ENCODE data around the gene MRPL53. TPM values are rescaled to one million over a fixed set of nuclear protein-coding genes. Genes with fewer than 3 reads are reported as not detected.

The MRPL53 gene
- total RNA-seq, 1 experiment from 2014 or later = 65.4 TPM

GRCh38 chr2:74507926-74508520, 35.5 kb upstream of the MRPL53 start:
- Histone ChIP-seq H3K27ac (ENCODE audit: low read depth, low read length) (peak overlapping the region; percentile 91), H3K9ac (ENCODE audit: low read length) (peak overlapping the region; percentile 85), H3K36me3 (ENCODE audit: control insufficient read depth in 1 of 2, insufficient read depth in 2 of 2, low read length in 2 of 2) (peaks cover 3 to 16% of the 10 kb centered on the region in 2 experiments; a peak in 2 of 4 replicates), H2AFZ (ENCODE audit: low read depth, low read length, poor library complexity, severe bottlenecking) (no peak overlapping the region), H3K4me3 (replicated peaks in 1 of 2; ENCODE audit: low read depth in 1 of 2, low read length in 2 of 2) (peak overlapping the region; percentile 85 to 93), H3K79me2 (ENCODE audit: insufficient read depth, low read length) (peaks cover 22% of the 10 kb centered on the region), H3K9me3 (ENCODE audit: control insufficient read depth in 1 of 2, insufficient read depth in 1 of 2, low read depth in 1 of 2, low read length in 2 of 2) (no peaks in the 10 kb centered on the region), H4K20me1 (ENCODE audit: insufficient read depth) (no peaks in the 10 kb centered on the region), H3K4me2 (ENCODE audit: low read length) (peak overlapping the region; percentile 99), H3K4me1 (ENCODE audit: control insufficient read depth in 1 of 2, insufficient read depth in 2 of 2, low read length in 2 of 2) (peaks cover 22 to 41% of the 10 kb centered on the region in 2 experiments), H3K9me2 (ENCODE audit: insufficient read depth) (no peaks in the 10 kb centered on the region), H3K27me3 (ENCODE audit: insufficient read depth, low read length) (no peaks in the 10 kb centered on the region)
- TF ChIP-seq ZFX (IDR thresholded peaks at IDR 0.05) (peak; percentile 58; the same call in 1 of the 2 replicates), CEBPB (IDR thresholded peaks at IDR 0.05; ENCODE audit: low read depth) (no peak)
- ChIA-PET POLR2A (interaction anchor here (0.9 to 1.8 kb wide), 3 partner anchors 18 to 50 kb away, joined by 3 to 7 read pairs (median 3); partner anchors contain the start of genes AUP1, DQX1, HTRA2 and WBP1), RAD21 (ENCODE audit: low non-redundant PET in 1 of 2, low total read pairs in 2 of 2, uncharacterized antibody in 2 of 2, unreplicated experiment in 2 of 2) (no interaction called here), CTCF (no interaction called here)
- DNase-seq (ENCODE audit: low read depth, low spot score) (no peak), ATAC-seq (peak; percentile 48)
- intact Hi-C loops (cut with micrococcal nuclease) = no loop called here
- TSS peak; percentile 74 for BruUV-seq (replicated peaks)

- H3K9me3 ChIP-seq (ENCODE audit: control insufficient read depth in 1 of 2, insufficient read depth in 1 of 2, low read depth in 1 of 2, low read length in 2 of 2) = no peaks in the 10 kb centered on the region
- H3K9me2 ChIP-seq (ENCODE audit: insufficient read depth) = no peaks in the 10 kb centered on the region
- H3K4me1 ChIP-seq (ENCODE audit: control insufficient read depth in 1 of 2, insufficient read depth in 2 of 2, low read length in 2 of 2) = peaks cover 22 to 46% of the 10 kb centered on the region in 2 experiments
- ChIA-PET RAD21 (ENCODE audit: low non-redundant PET in 1 of 2, low total read pairs in 2 of 2, uncharacterized antibody in 2 of 2, unreplicated experiment in 2 of 2) (no interaction called here), POLR2A (interaction anchor here (0.9 to 1.8 kb wide), 5 partner anchors 19 to 53 kb away, joined by 3 to 7 read pairs (median 3); partner anchors contain the start of genes AUP1, DQX1, HTRA2 and INO80B), CTCF (no interaction called here)
- no peak within 1 kb of the TSS for H2AFZ ChIP-seq (ENCODE audit: low read depth, low read length, poor library complexity, severe bottlenecking)
- H3K27me3 ChIP-seq (ENCODE audit: insufficient read depth, low read length) = no peaks in the 10 kb centered on the region
- peak; percentile 96 for DNase-seq (ENCODE audit: low read depth, low spot score)
- H3K27ac ChIP-seq (ENCODE audit: low read depth, low read length) = peak within 1 kb of the TSS; percentile 91
- H3K9ac ChIP-seq (ENCODE audit: low read length) = peak within 1 kb of the TSS; percentile 85
- intact Hi-C loops (cut with micrococcal nuclease) = no loop called here
- peak within 1 kb of the TSS; percentile 85 to 93 for H3K4me3 ChIP-seq (replicated peaks in 1 of 2; ENCODE audit: low read depth in 1 of 2, low read length in 2 of 2)
- H3K79me2 ChIP-seq (ENCODE audit: insufficient read depth, low read length) = peaks cover 22% of the 10 kb centered on the region
- H3K36me3 ChIP-seq (ENCODE audit: control insufficient read depth in 1 of 2, insufficient read depth in 2 of 2, low read length in 2 of 2) = peaks cover 3 to 16% of the 10 kb centered on the region in 2 experiments; a peak in 2 of 4 replicates
- no peaks in the 10 kb centered on the region for H4K20me1 ChIP-seq (ENCODE audit: insufficient read depth)
- ATAC-seq = peak; percentile 83
- H3K4me2 ChIP-seq (ENCODE audit: low read length) = peak within 1 kb of the TSS; percentile 99
- no TSS peak for BruUV-seq (replicated peaks)
- TF ChIP-seq RAD21 (IDR thresholded peaks at IDR 0.05; ENCODE audit: low read depth) (no peak), EZH2phosphoT487 (IDR thresholded peaks at IDR 0.05; ENCODE audit: borderline replicate concordance) (no peak), CEBPB (IDR thresholded peaks at IDR 0.05; ENCODE audit: low read depth) (no peak), ZNF274 (IDR thresholded peaks at IDR 0.05; ENCODE audit: low read depth, low read length) (no peak), JUND (IDR thresholded peaks at IDR 0.05) (no peak), EGR1 (IDR thresholded peaks at IDR 0.05; ENCODE audit: low read depth) (no peak), POLR2A (IDR thresholded peaks at IDR 0.05; ENCODE audit: borderline replicate concordance, extremely low read depth, insufficient read depth, insufficient read length) (peak; percentile 46), REST (IDR thresholded peaks at IDR 0.05; ENCODE audit: low read depth) (no peak), TCF7L2 (IDR thresholded peaks at IDR 0.05; ENCODE audit: borderline replicate concordance, extremely low read depth, insufficient read depth, insufficient read length) (peak; percentile 7), ELF1 (IDR thresholded peaks at IDR 0.05; ENCODE audit: borderline replicate concordance, low read depth) (no peak), SIN3A (IDR thresholded peaks at IDR 0.05; ENCODE audit: low read depth) (no peak), SP1 (IDR thresholded peaks at IDR 0.05; ENCODE audit: low read depth) (no peak), ZFX (IDR thresholded peaks at IDR 0.05) (no peak)
Measured at GRCh38 chr2:74507145-74507925, 34.9 kb upstream of the MRPL53 start, which contains the start of gene PCGF1. PCGF1 (minus strand) TSS chr2:74507695; CDS start chr2:74507668, 27 bp downstream.
